HG03095 (cell line): ENCODE data around the gene MAGEA12.
A peak's percentile ranks its signal among the peaks of the same experiment; 100 is the strongest.
"Not testable (repeated sequence)": the region's sequence is repeated elsewhere in the genome, so short reads cannot be mapped to it uniquely, and the experiment has no call there.

Source experiments
- ATAC-seq: cut with Tn5 transposase; IDR thresholded peaks from one replicate; pipeline ENCODE4 v1.9.1; 2021; ENCODE audit warnings: moderate library complexity; ENCODE audit not compliant: unreplicated experiment

The MAGEA12 gene

GRCh38 chrX:152761582-152761981 lies 28.0 kb downstream of the MAGEA12 start:
- not testable (repeated sequence) for ATAC-seq

- ATAC-seq: not testable (repeated sequence)
Measured at GRCh38 chrX:152766562-152766961, 33.0 kb downstream of the MAGEA12 start.

- not testable (repeated sequence) for ATAC-seq
Measured at GRCh38 chrX:152769549-152770289, 36.2 kb downstream of the MAGEA12 start, which contains the start of gene MAGEA6. Gene MAGEA6 (minus strand): TSS chrX:152769689. CDS start chrX:152767650, 2,039 bp downstream.

GRCh38 chrX:152787062-152787461 lies 53.5 kb downstream of the MAGEA12 start:
- ATAC-seq: peak; percentile 75
